Uterus (tissue), 4 donors: Measurements from ENCODE around the gene MAEA. TPM values are rescaled to one million over a fixed set of nuclear protein-coding genes. Genes with fewer than 3 reads are reported as not detected.

Experiments used
- DNase-seq, 2 donors: peaks; one replicate each; pipeline ENCODE4 v3.0.0-alpha.2; 2019 to 2020
- H3K27ac ChIP-seq, 2 donors: fragments of 200-600 bp; sonication (generic); 1 replicate in 1 of 2; 2 replicates in 1 of 2; pipeline ENCODE4 v1.5.1; 2016 to 2018
- H3K27me3 ChIP-seq, 2 donors: fragments of 200-600 bp; sonication (generic); one replicate each; pipeline ENCODE4 v1.5.1; 2018 to 2019; ENCODE audit warnings: control low read depth in 1 of 2
- H3K36me3 ChIP-seq, 2 donors: fragments of 200-600 bp; sonication (generic); one replicate each; pipeline ENCODE4 v1.5.1; 2019; ENCODE audit warnings: control low read depth in 1 of 2
- H3K4me1 ChIP-seq, 2 donors: fragments of 200-600 bp; sonication (generic); one replicate each; pipeline ENCODE4 v1.5.1; 2018 to 2019; ENCODE audit warnings: control low read depth in 1 of 2
- H3K4me3 ChIP-seq, 2 donors: fragments of 200-600 bp; sonication (generic); 1 replicate in 1 of 2; 2 replicates in 1 of 2; pipeline ENCODE4 v1.5.1; 2018 to 2019; ENCODE audit warnings: mild to moderate bottlenecking in 1 of 2
- H3K9me3 ChIP-seq, 2 donors: fragments of 200-600 bp; sonication (generic); one replicate each; pipeline ENCODE4 v1.5.1; 2019; ENCODE audit warnings: control low read depth in 1 of 2
- CTCF ChIP-seq, 4 experiments: fragments of 200-600 bp in 2 of 4; fragments of 450-650 bp in 2 of 4; sonication (generic) in 2 of 4; IDR thresholded peaks; one replicate each; pipeline ENCODE4 v1.5.1; 2016 to 2019; ENCODE audit warnings: antibody characterized with exemption in 4 of 4, mild to moderate bottlenecking in 2 of 4, moderate library complexity in 1 of 4
- POLR2A ChIP-seq, 2 donors: fragments of 450-650 bp; IDR thresholded peaks; one replicate each; pipeline ENCODE4 v1.6.1; 2016; ENCODE audit warnings: antibody characterized with exemption in 2 of 2, mild to moderate bottlenecking in 1 of 2, moderate library complexity in 1 of 2
- intact Hi-C: fragments of 100-400 bp; cut with DNase I; formaldehyde crosslinking; loops from one replicate; pipeline ENCODE4 v1.15.1; 2023; ENCODE audit warnings: low total_unique reads
- total RNA-seq, 4 donors: library from RNA; depleted of rRNA in 3 of 4; stranded (reverse); fragments of >200 nt in 3 of 4; gene quantifications; one replicate each; pipeline versions ENCODE4 v1.1.0 to v1.2.4, GENCODE V29; 2014 to 2023
- donor health status: DM: yes; HTN: yes; CAD: no.

The MAEA gene
- total RNA-seq, 4 donors from 2014 or later: 32.3 to 70.7 (median 67.8) TPM

DNA sequence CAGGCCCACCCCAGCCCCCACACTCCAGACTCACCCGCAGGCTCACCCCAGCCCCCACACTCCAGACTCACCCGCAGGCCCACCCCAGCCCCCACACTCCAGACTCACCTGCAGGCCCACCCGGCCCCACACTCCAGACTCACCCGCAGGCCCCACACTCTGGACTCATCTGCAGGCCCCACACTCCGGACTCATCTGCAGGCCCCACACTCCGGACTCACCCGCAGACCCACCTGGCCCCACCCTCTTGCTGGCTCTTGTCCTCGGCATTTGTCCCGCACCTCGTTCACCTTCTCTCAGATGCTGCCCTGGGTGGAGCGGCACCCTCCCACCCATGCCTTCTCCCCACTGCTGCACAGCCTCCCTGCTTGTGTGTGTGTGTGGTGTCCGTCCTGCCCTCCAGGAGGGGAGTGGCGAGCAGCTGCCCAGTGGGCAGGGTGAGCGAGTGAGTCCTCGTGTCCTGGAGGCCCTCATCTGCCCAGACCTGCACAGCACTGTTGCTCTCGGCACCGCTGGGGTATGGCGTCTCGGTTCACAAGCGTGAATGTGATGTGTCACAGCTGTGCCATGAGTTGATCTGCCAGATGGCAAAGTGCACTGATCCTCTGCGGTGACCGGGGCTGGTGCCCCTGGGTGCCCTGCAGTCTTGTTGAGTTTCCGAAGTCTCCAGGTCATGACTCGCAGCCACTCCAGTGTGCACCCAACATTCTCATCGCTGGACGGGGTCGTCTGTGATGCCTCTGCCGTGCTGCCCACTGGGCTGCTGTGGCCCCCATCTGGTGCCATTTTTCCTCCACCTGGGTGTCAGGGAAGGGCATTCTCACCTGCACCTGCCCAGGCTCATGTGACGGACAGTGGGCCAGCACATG is 27.7 kb downstream of the MAEA start:
- no peak for DNase-seq
- TF ChIP-seq POLR2A (IDR thresholded peaks at IDR 0.05) (no peak), CTCF (IDR thresholded peaks at IDR 0.05) (no peak)
- H3K4me1 ChIP-seq: no peaks in the 10 kb centered on the region
- H3K27ac ChIP-seq: no peak overlapping the region
- no peak overlapping the region for H3K4me3 ChIP-seq
- H3K27me3 ChIP-seq: no peaks in the 10 kb centered on the region
- intact Hi-C loops: no loop called here
- H3K9me3 ChIP-seq: no peaks in the 10 kb centered on the region
- H3K36me3 ChIP-seq: no peaks in the 10 kb centered on the region

GRCh38 chr4:1318046-1318375 is 28.3 kb downstream of the MAEA start:
- H3K4me3 ChIP-seq: no peak overlapping the region
- H3K27ac ChIP-seq: no peak overlapping the region
- intact Hi-C loops: no loop called here
- no peaks in the 10 kb centered on the region for H3K4me1 ChIP-seq
- DNase-seq: no peak
- H3K9me3 ChIP-seq: no peaks in the 10 kb centered on the region
- H3K36me3 ChIP-seq: no peaks in the 10 kb centered on the region
- no peaks in the 10 kb centered on the region for H3K27me3 ChIP-seq
- TF ChIP-seq POLR2A (IDR thresholded peaks at IDR 0.05) (no peak), CTCF (IDR thresholded peaks at IDR 0.05) (no peak)

GRCh38 chr4:1318488-1319213 is 29.0 kb downstream of the MAEA start:
- no peaks in the 10 kb centered on the region for H3K27me3 ChIP-seq
- no peak overlapping the region for H3K4me3 ChIP-seq
- intact Hi-C loops: no loop called here
- no peak for DNase-seq
- no peaks in the 10 kb centered on the region for H3K9me3 ChIP-seq
- H3K36me3 ChIP-seq: no peaks in the 10 kb centered on the region
- TF ChIP-seq CTCF (IDR thresholded peaks at IDR 0.05) (no peak), POLR2A (IDR thresholded peaks at IDR 0.05) (no peak)
- no peaks in the 10 kb centered on the region for H3K4me1 ChIP-seq
- H3K27ac ChIP-seq: no peak overlapping the region

- H3K27me3 ChIP-seq: no peaks in the 10 kb centered on the region
- no peak overlapping the region for H3K27ac ChIP-seq
- no peak overlapping the region for H3K4me3 ChIP-seq
- TF ChIP-seq POLR2A (IDR thresholded peaks at IDR 0.05) (no peak), CTCF (IDR thresholded peaks at IDR 0.05) (no peak)
- H3K9me3 ChIP-seq: no peaks in the 10 kb centered on the region
- H3K4me1 ChIP-seq: no peaks in the 10 kb centered on the region
- H3K36me3 ChIP-seq: no peaks in the 10 kb centered on the region
- no peak for DNase-seq
- intact Hi-C loops: no loop called here
Measured at GRCh38 chr4:1321486-1321885, 31.8 kb downstream of the MAEA start.

GRCh38 chr4:1321946-1322650 is 32.4 kb downstream of the MAEA start:
- DNase-seq: no peak
- Histone ChIP-seq H3K27ac (no peak overlapping the region), H3K9me3 (no peaks in the 10 kb centered on the region), H3K27me3 (no peaks in the 10 kb centered on the region), H3K36me3 (no peaks in the 10 kb centered on the region), H3K4me3 (no peak overlapping the region), H3K4me1 (no peaks in the 10 kb centered on the region)
- TF ChIP-seq POLR2A (IDR thresholded peaks at IDR 0.05): no peak
- TF ChIP-seq CTCF (IDR thresholded peaks at IDR 0.05): no peak
- intact Hi-C loops: no loop called here
